NCI-H146 (cell line): Measurements from ENCODE around the gene XIRP1.

ENCODE experiments used
- DNase-seq: peaks from one replicate; lab custom pipeline; 2025; lab: John Stamatoyannopoulos, UW

Gene XIRP1

DNA sequence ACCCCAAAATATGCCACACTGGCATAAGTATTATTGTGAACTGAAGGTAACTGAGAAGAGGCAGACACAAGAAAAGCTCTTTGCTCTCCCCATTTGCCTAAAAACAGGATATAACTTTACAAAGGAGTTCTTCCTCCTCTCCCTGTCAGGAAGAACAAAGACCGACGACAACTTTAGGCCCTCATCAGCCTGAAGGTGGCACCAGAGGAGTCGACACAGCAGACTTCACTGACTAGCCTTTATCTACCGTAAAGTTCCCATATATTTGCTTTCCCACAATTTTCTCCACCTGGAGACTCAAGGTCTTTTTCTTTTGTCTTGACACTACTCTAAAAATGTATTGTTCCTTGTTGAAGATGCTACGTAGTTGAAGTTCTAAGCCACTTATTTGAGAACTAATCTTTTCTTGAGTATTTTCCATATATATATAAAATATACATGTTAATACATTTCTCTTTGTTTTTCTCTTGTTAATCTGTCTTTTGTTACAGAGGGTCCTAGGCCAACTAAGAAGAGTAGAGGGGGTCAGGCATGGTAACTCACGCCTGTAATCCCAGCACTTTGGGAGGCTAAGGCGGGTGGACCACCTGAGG, 16.2 kb upstream of the XIRP1 start:
- DNase-seq: no peak

DNA sequence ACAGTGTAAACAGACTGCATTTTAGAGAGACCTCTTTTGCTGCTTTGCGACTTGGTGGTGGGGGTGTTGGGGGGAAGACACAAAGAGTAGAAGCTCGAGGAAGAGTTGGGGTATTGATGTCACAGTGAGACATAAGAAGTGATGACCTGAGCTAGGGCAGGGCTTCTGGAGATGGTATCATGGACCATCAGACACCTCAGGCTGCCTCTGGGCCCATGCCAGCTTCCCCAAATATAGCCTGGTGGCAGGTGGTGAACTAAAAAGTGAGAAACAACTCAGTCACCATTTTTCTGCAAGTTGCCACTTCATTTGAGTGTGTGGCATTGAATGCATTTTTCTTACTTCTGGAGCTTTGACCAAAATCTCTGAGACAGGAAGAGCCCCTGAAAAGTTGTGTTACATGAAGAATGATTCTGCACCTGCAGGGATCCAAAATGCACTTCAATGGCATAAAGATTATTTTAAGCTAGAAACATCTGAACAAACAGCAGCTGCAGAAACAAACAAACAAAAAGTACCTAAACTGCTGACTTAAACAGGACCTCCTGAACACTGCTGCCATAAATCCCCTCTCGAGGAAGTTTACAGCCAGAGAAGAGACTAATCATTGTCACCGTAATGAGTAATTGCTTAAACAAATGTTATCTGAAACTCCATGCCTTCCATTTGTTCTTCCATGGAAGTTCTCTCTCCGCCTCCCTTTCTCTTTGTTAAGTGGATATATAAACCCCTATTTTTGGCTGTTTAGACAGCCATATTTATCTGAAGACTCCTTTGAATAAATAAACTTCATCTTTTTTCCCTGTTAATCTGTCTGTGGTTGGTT, 15.2 kb upstream of the XIRP1 start:
- DNase-seq: no peak

DNA sequence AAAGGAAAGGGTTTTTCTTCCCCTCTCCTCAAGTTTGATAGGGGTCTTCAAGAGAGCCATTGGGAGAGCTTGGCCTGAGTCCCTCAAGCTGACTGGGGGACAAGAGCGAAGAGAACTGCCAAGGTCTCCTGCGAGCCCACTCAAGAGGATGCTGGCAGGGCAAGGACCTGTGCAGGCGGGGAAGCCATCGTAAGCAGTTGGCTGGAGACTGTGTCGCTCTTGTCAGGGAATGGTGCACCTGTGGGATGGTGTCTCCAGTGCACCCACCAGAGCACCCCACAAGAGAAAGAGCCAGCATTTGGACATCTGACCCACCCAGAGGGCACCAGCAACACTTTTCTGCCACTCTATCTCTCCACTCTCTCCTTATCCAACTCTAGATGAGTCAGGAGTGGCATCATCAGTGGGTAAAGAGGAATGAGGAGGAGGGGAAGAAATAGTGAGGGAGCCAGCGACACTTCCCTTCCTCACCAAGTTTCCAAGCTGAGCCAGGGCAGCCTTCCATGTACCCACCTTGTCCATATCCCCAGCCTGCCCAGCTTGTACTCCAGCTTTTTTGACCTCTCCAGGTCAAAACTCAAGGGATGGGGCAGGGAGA, 13.6 kb upstream of the XIRP1 start:
- no peak for DNase-seq

DNA sequence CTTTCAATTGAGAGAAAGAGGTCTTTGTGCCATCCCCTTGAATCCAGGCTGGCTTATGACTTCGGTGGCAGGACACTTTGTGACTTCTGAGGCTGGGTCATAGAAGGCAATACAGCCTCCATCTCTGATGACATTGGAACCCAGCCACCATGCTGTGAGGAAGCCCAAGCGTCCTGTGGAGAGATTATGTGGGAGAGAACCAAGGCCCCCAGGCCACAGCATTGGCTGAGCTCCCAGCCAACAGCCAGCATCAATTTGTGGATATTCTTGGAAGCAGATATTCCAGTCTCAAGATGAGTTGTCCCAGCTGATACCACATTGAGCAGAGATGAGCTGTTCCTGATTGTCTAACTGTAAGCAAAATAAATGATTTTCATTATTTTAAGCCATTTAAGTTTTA, 12.7 kb upstream of the XIRP1 start:
- no peak for DNase-seq

DNA sequence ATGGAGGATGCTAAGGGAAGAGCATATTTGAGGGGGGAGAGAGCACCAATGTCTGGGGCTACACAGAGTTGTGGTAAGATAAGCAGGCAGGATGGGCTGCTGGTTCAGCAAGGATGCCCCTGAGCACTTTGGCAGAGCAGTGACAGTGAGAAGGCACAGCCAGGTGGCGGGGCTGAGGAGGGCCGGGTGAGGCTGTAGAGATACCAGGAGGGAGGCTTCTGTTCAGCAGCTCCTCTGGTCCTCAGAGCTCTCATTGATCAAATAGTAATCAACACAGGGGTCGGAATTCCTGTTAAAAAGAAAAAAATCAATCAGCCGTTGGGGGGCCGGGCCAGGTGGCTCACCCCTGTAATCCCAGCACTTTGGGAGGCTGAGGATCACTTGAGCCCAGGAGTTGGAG, 11.5 kb upstream of the XIRP1 start:
- no peak for DNase-seq

DNA sequence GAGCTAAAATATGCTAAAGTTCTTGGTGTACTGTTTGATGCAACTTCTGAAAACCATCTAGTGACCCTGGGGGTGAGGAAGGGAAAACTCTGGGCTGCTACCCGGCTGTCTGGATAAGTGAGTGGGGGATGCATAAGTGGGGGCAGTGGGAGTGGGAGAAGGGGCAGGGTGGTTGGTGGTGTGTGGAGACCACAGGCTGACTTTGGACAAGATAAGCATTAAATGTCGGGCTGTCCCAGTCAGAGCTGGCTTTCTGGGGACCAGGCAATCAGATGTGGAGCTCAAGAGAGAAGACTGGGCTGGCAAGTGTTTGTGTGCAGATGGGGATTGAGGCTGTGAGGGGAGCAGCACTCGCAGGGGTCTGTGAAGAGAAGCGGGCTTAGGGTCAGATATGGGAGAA, 11.0 kb upstream of the XIRP1 start:
- DNase-seq: no peak

DNA sequence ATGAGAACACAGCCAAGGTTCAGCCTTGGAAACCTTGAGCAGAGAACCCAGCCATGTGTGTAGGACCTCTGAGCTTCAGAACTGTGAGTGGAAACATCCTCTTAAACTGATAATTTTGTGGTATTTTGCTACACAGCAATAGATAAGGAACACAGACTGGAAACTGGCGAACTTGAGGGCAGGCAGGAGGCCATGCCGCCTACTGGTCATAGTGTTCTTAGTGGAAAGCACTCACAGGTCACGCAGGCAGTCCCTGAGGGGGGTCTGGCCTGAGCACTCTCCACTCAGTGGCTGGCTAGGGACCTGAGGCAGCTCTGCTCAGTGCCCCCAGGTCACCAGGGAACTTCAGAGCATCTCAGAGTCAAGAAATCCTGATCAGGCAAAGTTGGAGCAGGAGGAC, 9.7 kb upstream of the XIRP1 start:
- no peak for DNase-seq

DNA sequence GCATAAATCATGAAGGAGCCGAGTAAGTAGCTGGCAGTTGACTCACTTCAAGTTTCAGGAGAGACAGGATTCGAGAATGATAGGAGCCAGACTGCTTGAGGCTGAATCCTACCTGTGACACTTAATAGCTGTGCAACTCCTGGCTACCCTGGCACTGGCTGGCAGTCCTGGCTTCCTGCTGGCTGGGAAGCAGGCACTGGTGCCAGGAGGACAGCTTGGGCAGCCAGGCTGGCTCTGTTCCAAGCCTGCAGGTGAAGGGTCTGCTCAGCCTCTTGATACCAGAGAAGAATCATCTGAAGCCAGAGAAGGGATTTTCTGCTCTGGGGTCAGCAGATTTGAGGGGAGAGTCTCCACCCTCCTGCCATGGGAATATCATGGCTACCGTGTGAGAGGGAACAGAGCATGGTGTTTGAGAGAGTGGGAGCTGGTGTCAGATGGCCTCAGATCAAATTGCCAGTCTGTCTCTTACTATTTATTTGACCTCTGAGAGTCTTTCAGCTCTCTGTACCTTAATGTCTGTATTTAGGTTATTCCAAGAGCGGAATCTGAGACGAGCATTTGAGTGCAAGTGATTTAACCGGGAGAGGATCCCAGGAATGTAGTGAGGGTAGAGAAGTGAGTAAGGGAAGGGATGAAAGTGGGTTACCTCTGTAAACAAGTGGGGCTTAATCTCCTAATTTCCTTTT, 4.4 kb upstream of the XIRP1 start:
- DNase-seq: no peak

DNA sequence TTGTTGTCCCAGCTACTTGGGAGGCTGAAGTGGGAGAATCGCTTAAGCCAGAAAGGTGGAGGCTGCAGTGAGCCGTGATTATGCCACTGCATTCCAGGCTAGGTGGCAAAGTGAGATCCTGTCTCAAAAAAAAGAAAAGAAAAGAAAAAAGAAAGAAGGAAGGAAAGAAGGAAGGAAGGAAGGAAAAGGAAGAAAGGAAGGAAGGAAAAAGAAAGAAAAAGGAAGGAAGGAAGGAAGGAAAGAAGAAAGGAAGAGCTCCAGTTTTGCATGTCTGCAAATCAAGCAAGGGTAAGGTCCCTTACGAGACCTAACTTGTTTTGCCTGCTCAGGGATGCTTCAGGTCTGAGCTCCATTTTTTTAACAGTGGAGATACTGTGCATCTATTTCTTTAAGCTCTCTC, 3.6 kb upstream of the XIRP1 start:
- DNase-seq: no peak

DNA sequence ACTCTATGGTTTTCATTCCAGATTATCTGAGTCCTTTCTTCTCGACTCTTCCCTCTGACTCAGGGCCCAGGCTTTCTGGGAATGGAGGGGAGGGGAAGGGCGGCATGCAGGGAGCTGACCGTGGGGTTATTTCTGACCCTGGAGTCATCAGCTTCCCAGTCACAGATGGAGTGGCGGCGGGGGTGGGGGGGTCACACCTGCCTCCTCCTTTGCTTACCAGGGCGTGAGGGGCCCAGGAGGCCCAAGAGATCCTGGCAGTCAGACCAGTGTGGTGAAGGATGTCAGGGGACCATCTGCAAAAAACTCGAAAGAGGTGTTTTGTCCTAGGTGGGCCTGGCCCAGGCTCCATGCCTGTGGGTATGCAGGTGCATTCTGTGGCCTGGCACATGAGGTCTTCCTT, 996 bp upstream of the XIRP1 start:
- no peak for DNase-seq

DNA sequence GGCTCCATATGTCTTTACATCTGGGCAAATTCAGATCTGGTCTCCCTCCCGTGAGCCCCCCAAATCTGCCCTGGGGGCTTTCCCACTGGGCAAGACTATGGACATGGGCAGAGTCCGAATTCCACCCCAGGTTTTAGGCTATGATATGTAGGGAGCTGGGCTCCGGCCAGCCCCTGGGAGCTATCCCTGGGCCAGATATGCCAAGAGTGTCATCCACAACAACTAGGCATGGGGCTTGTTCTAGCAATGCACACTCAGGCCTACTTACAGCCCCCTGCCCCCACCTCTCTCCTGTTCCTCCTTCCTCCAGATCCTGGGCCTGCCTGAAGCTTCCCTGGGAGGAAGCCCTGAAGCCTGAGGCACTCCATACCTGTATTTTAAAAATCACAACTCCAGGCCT, 622 bp downstream of the XIRP1 start:
- DNase-seq: no peak

DNA sequence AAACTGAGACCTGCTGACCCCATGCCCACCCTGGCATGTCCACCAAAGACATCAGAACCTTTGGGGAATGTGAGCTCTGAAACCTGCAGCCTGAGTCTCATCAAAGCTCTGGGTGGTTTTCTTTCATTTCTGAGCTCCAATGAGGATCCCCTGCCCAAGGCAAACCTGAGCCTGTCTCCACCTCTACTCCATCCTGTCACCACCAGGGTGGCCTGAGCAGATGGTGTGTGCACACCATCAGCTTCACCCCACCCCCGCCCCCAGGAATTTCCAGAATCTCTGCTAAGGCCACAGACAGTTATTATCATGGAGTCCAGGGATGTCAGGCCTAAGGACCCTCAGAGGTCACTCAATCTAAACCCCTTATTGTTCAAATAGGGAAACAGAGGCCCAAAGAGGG, 1.3 kb downstream of the XIRP1 start:
- no peak for DNase-seq

DNA sequence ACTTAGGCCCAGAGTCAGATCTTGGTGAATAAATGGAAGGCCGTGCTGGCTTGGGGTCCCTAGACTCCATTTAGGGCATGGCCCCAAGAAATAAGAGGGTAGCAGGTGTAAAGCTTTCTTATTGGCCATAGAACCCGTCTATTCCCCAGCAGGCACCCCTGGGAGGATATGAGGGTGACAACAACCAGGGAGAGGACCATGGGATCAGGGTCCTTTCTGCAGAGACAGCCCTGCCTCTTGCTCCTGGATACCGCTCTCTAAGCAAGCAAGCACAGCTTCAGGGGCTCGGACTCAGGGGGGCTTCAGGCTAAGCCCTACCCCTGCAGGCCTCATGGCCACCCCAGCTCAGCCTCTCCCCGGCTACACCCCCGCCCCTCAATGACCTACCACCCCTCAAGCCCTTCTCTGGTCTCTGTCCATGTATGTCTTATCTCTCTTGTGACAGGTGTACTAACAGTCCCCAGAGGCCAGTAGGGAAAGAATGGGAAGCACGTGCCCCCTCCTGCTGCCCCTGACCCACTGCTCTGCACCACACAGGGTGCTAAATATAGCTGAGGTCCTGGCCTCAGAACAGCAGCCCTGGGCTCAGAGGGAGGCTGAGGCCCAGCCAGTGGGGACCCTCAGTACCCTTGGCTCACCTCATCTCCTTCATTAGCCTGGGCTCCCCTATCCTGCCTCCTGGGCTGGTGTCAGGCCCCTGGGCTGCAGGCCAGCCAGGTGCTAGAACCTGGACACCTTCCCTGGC, 1.9 kb downstream of the XIRP1 start:
- DNase-seq: no peak

DNA sequence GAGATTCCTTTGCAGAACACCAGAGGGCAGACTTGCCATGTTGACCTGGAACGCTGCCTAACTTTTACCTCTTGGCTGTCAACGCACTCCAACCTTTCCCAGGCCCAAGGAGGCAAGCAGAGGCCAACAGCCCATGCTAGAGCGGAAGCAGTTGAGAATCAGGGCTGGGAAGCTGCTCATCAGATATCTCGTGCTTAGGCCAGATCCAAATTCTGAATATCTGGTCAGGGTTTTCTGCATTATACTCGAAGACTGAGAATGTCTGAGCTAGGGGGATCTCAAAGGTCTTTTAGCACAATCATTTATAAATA, 2.5 kb downstream of the XIRP1 start:
- peak; percentile 37 for DNase-seq

DNA sequence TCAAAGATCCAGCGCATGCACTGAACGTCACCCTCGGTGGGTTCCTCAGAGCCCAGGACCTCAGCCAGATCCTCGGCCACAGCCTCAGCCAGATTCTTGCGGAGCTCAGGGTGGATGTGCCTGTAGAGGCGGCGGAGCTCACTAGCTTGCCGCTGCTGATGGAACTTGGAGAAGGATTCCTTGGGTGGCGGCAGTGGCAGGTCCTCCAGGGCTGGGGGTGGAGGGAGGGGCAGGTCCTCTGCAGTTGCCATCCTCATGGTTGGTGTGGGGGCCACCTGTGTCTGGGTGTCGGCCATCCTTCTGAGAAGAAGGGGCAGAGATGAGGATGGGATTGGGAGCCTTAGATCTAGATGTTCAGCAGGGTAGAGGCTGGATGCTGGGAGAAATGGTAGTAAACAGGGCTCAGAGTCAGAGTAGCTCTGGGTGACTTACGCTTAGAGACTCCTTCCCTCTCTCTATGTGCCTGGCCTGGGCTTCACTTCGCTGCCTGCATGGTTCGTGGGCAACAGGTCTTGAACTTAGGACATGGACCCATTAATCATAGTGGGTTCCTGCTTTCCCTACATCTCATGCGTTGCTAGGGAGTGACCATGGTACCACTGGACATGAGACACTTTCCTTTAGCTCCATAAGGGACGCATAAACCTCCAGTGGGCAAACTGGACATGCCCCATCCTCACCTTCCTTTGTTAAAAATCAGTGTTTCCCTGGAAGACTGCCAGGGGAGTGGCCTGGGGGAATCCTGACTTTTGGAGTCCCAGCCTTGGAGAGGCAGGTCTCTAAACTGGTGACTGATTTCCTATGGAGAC, 3.0 kb downstream of the XIRP1 start:
- no peak for DNase-seq

DNA sequence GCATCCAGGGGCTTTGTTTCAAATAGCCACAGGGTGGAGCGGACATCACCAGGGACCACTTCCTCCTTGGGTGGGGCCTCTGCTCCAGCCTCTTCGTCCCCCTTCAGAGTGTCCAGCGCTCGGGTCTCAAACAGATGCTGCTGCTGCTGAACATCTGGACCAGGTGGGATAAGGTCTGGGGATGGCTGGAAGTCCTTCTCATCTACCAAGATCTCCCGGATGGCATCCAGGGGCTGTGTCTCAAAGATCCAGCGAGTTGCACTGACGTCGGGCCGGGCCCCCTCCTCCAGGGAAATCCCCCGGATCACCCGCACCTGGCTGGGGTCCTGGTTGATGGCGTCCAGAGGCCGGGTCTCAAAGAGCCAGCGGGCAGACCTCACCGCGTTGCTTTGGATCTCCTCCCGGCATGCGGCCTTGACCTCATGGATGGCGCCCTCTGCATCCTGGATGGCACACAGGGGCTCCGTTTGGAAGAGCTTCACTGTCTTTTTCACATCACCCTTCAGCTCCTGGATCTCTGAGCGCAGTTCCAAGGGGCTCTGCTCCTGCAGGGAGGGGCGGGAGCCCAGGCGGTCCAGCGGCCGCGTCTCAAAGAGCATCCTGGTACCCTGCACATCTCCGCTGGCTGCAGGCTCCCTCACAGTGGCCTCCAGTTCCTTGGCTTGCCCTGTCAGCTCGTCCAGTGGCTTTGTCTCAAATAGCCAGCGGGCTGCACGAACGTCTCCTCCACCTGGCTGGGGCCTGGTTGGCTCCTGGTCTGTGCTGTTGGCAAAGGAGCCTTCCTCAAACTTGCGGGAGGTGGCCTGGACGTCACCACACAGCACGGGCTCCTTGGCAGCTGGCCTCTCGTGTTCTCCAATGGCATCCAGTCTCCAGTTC, 3.9 kb downstream of the XIRP1 start:
- no peak for DNase-seq

DNA sequence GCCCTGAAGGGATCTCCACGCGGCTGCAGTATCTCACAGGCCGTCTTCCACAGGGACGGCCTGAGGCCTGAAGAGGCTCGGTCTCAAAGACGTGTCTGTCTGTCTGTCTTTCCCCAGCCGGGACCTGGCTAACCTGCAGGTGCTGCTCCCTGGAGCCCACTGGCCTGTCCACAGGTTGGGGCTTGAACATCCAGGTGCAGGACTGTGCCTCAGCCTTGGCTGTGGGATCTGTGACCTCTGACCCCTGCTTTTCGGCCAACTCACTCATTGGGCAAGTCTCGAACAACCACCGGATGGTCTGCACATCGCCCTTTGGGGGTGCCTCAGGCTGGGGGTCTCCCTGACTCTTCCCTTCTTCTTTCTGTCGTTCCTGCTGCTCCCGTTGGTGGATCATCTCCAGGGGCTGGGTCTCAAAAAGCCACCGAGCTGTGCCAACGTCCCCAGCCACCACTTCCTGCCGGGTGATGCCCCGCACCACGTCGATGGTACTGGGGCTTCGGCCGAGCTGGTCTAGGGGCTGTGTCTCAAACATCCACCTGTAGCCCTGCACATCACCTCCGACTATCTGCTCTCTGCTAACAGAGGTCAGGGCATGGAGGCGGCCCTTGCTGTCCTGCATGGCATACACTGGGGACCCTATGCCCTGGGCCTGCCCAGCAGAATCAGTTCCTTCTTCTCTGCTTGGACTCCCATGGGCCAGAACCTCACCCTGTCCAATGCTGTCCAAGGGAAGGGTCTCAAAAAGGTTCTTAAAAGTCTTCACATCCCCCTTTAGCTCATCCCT, 4.8 kb downstream of the XIRP1 start:
- DNase-seq: no peak

DNA sequence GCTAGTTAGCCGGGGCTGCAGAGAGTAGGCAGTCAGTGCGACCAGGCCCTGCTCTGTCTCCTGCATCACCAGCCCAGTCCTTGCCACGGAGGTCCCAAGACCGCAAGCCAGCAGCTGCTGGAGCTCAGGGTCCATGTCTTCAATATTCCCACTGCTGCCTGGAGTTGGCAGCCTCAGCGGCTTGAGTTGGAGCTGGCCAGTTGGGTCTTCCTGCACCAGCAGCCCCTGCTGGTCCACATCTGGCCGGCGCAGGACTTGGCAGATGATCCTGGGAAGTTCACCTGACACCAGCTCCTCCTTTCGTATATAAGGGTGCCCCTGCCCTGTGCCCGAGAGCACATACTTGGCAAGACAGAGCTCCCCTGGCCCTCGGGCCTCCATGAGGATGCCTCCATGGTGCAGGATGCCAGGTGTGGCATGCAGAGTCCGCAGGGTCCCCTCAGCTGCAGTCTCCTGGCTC, 5.7 kb downstream of the XIRP1 start:
- DNase-seq: no peak

DNA sequence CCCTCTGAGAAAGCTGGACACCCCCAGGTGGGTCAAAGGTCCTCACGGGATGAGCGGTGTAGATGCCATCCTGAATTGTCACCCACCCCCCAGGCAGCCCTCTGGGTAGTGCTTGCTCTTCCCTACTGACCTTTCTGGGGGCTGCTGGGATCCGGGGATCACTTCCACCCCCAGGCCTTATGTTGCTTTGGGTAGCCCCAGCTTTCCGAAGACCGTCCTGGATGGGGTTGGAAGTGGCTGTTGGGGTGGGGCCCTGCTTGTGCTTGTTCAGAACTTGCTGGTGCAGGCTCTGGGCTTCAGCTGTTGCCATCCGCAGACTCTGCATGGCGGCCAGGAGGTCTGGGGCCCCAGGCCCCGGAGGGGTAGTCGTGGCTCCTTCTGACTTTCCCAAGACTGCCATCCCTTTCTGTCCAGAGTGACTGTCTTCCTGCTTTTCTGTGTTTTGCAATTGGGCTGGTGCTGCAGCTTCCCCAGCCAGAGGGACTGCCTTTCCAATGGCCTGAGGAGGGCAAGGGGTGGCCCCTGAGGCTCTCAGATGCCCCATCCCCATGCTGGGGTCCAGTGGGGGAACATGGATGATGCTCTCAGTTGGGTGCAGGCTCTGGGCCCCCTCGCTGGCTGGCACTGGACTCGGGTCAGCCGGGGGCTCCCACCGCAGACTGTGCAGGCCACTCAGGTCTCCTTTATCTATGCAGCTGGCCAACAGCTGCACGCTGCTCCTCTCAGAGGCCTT, 6.3 kb downstream of the XIRP1 start:
- no peak for DNase-seq
